Raji (cell line): ENCODE results near the gene CDC7.

Experiments
- POLR2A ChIP-seq: IDR thresholded peaks from 2 replicates; pipeline ENCODE4 v1.6.1; 2011; ENCODE audit warnings: low read depth, low read length, control low read depth; ENCODE audit not compliant: insufficient read depth

The CDC7 gene

DNA sequence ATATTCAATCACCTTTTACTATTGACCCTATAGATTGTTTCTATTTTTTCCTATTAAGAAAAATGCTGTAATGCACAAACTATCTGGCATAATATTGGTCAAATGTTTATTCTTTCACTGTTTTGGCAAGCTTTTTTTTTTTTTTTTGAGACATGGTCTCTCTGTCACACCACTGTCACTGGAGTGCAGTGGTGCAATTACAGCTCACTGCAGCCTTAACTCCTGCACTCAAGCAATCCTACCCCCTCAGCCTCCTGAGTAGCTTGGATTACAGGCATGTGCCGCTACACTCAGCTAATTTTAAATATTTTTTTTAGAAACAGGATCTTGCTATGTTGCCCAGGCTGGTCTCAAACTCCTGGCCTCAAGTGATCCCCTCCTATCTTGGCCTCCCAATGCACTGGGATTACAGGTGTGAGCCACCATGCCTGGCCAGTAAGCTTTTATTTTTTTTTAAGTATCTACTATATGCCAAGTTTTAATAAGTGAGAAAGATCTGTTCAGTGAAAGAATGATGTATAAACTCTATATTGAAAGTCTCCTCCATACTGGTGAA, 3.4 kb downstream of the CDC7 start:
- TF ChIP-seq POLR2A: no peak

GRCh38 chr1:91505086-91505485, 4.4 kb downstream of the CDC7 start:
- no peak for TF ChIP-seq POLR2A

GRCh38 chr1:91506071-91506470, 5.4 kb downstream of the CDC7 start:
- no peak for TF ChIP-seq POLR2A

DNA sequence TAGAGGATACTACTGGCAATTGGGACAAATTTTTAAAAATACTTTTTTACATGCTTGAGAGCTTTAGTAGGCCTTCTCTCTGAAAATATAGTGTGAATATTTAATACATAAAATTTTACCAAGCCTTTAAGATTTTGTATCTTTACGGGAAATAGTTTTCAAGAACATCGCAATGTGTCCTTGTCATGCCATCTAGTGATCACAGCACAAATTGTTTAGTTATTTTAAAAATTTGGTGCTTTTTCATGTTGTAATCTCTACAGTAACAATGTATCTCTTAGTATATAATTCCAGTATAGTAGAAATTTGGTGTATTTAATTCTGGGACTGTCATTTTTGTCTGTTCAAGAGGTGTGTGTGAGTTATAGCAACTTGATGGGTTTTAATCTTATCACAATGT, 6.7 kb downstream of the CDC7 start:
- no peak for TF ChIP-seq POLR2A

DNA sequence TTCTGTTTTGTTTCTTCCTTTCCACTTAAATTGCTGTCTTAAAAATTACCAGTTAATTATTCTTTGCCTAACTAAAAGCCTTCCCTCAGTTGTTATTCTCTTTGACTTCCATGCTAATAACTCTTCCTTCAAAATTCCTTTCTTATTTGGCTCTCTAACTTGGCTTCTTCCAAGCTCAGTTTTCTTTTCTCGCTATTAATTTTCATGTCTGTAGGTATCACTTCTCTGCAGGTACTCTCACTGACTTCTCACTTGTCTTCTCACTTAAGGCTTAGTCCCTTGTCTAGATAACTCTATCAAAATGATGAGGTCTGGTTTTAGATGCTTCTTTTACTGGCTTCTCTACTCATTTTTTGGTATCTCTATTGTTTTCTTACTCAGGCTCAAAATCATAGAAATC, 10.1 kb downstream of the CDC7 start:
- no peak for TF ChIP-seq POLR2A

- no peak for TF ChIP-seq POLR2A
These were observed 10.7 kb downstream of the CDC7 start for GRCh38 chr1:91511386-91511785.

GRCh38 chr1:91513160-91513559, 12.5 kb downstream of the CDC7 start:
- no peak for TF ChIP-seq POLR2A

GRCh38 chr1:91513706-91514105, 13.1 kb downstream of the CDC7 start:
- no peak for TF ChIP-seq POLR2A

DNA sequence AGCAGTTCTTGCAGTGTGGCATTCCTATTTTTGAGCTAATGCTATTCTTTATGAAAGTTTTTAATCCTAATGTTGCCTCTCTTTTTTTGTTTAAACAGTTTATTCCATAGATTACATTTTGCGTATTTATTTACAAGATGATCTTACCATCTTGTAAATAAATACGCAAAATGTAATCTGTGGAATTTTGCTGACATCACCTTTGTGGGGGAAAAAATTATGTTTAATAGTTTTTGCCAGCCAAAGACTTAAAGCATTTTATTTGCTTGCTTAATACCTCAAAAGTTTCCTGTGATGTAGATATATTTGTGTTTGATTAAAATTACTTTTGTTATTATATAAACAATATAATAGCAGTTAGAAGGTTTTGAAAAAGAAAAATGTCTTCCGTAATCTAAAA, 15.3 kb downstream of the CDC7 start:
- no peak for TF ChIP-seq POLR2A

GRCh38 chr1:91520942-91521507, 20.4 kb downstream of the CDC7 start:
- no peak for TF ChIP-seq POLR2A

- TF ChIP-seq POLR2A: no peak
These were observed 22.8 kb downstream of the CDC7 start for GRCh38 chr1:91523482-91523881.

DNA sequence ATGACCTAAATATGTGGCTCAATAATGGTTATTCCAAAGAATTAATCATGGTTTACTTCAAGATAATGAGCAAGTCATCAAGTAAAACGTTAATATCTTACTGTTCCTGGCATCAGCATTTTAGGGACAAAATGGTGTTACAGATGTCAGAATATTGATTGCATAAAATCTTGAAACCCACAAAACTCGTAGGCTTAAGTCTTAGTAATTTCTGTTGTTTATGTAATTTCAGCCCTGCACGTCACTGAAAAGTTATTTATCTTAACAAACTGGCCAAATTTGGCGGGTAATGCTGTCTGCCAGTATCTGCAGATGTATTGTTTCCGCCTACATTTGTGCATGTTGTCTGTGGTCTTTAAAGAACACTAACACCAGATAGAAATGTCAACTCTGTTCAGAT, 25.8 kb downstream of the CDC7 start:
- TF ChIP-seq POLR2A: no peak

DNA sequence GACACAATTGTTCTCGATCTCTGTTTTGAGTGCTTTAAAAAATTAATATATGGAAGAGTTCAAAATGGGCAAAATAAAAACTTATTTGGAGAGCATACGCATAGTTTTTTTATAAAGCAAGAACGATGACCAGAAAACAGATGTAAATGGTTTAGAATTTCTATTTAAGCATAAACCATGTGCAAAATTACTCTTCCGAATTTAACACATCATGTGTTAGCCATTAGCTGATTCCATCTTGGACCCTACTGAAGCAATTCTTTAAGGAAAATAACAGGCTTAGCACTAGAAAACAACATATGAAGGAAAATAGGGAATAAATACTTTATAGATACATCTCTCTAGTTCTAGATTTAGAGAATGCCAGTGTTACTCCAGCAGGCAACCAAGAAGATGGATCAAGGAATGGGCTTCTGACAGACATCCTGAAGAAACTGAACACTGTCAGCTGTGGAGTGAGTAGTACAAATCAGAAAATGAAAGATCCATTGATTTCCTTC, 26.7 kb downstream of the CDC7 start:
- TF ChIP-seq POLR2A: no peak

GRCh38 chr1:91527781-91528180, 27.1 kb downstream of the CDC7 start:
- no peak for TF ChIP-seq POLR2A

GRCh38 chr1:91529856-91530255, 29.2 kb downstream of the CDC7 start:
- no peak for TF ChIP-seq POLR2A

GRCh38 chr1:91533361-91534024, 32.8 kb downstream of the CDC7 start:
- no peak for TF ChIP-seq POLR2A

DNA sequence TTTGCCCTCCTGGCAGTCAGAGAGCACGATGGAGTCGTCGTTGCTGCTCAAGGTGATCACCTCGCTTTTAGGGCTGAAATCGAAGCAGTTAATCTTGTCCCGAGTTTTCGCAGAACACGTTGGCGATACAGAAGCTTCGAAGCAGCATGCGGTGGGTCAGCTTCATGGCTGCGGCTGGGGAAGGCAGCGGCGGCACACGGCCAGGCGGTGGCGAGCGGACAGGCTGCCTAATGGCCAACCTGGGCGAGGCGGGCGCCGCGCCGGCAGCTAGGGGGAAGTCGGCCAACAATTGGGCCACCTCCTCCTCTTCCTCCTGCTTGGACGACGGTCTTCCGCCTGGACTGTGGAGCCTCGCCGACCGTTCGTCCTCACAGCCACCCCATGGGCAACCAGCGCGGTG, 34.8 kb downstream of the CDC7 start:
- TF ChIP-seq POLR2A: no peak

DNA sequence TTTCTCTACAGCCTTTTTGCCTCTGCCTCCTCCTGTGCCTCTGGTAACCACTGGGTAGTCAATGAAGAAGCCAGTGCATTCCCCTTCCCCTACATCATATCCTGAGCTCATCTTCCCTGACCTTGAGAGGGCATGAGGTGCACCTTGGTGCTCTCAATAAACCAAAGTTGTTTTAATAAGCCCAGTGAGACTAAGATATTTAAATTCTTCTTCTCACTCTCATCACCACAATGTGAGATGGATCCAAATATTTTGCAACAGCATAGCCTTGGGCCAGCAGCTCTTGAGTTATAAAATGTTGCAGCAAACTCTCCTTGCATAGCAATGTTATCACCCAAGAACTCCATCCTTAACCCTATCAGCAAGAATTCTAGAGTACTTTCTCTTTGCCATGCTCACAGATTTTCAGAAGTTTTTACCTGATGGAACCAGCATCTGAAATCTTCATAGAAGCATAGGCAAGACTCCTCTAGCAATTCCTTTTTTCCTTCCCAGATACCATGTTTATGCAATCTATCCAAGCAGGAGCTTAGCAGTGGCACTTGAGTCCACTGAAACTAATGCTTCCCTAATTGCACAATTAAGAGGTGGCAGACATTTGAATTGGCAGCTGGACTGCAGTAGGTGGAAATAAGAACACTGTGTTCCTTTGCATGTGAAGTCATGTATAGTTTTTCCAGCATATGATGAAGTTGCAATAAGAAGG, 36.8 kb downstream of the CDC7 start:
- TF ChIP-seq POLR2A: no peak
